H1 (cell line): ENCODE measurements around the gene NBL1. TPM values are rescaled to one million over a fixed set of nuclear protein-coding genes. Genes with fewer than 3 reads are reported as not detected.

Experiments used
- CTCF ChIA-PET: fragments of 300-600 bp; sonication (Branson Sonifier 250); formaldehyde crosslinking; loops from one replicate; lab custom pipeline; 2021; ENCODE audit not compliant: partially characterized antibody; lab: Charles Lee
- POLR2A ChIA-PET: fragments of 300-600 bp; sonication (Branson Sonifier 250); formaldehyde crosslinking; loops from one replicate; lab custom pipeline; 2021; ENCODE audit warnings: inconsistent platforms; ENCODE audit not compliant: partially characterized antibody; lab: Charles Lee
- DNase-seq, 2 experiments: peaks; one replicate each; pipeline versions ENCODE4 v3.0.0 to v3.0.0-alpha.2; 2010 to 2022; ENCODE audit warnings: low spot score in 2 of 2, low read depth in 1 of 2, mixed read lengths in 1 of 2
- FAIRE-seq: peaks from 2 replicates; lab custom pipeline; 2011; peaks lifted over from hg19 to GRCh38; lab: Jason Lieb, UNC
- H2AFZ ChIP-seq: 2 replicates; pipeline ENCODE4 v1.8.1; 2012; ENCODE audit warnings: low read length, inconsistent platforms
- H2AK5ac ChIP-seq: 2 replicates; pipeline ENCODE4 v1.6.1; 2013; ENCODE audit warnings: low read depth, low read length
- H2BK120ac ChIP-seq: replicated peaks from 2 replicates; pipeline ENCODE3; 2013; ENCODE audit warnings: low read depth, low read length, inconsistent platforms
- H2BK12ac ChIP-seq: 2 replicates; pipeline ENCODE4 v1.6.1; 2013; ENCODE audit warnings: low read depth, low read length
- H2BK15ac ChIP-seq: 2 replicates; pipeline ENCODE4 v1.6.1; 2013; ENCODE audit warnings: low read length
- H2BK20ac ChIP-seq: 2 replicates; pipeline ENCODE4 v1.6.1; 2013; ENCODE audit warnings: low read length
- H2BK5ac ChIP-seq: 2 replicates; pipeline ENCODE4 v1.6.1; 2013; ENCODE audit warnings: low read depth, low read length
- H3K14ac ChIP-seq: 2 replicates; pipeline ENCODE4 v1.6.1; 2013; ENCODE audit warnings: inconsistent platforms; ENCODE audit not compliant: insufficient read length
- H3K18ac ChIP-seq: 2 replicates; pipeline ENCODE4 v1.6.1; 2013; ENCODE audit warnings: low read length; ENCODE audit errors: extremely low read depth
- H3K23ac ChIP-seq: 2 replicates; pipeline ENCODE4 v1.6.1; 2013; ENCODE audit warnings: inconsistent platforms; ENCODE audit not compliant: insufficient read length
- H3K23me2 ChIP-seq: 2 replicates; pipeline ENCODE4 v1.6.1; 2013; ENCODE audit warnings: low read depth, low read length
- H3K27ac ChIP-seq: 2 replicates; pipeline ENCODE4 v1.6.1; 2011; ENCODE audit warnings: low read depth, low read length, inconsistent platforms
- H3K27me3 ChIP-seq, 4 experiments: replicated peaks in 1 of 4; 1 replicate in 1 of 4; 2 replicates in 3 of 4; pipeline versions ENCODE4 v1.6.1 to v1.8.1; 2011 to 2013; ENCODE audit warnings: low read length in 3 of 4, mild to moderate bottlenecking in 3 of 4, inconsistent platforms in 2 of 4, mixed read lengths in 2 of 4, moderate library complexity in 1 of 4; ENCODE audit not compliant: control insufficient read depth in 3 of 4, insufficient read depth in 3 of 4; ENCODE audit errors: extremely low read depth in 1 of 4
- H3K36me3 ChIP-seq, 4 experiments: 2 replicates each; pipeline versions ENCODE4 v1.6.1 to v1.8.1; 2011 to 2013; ENCODE audit warnings: mild to moderate bottlenecking in 4 of 4, low read length in 3 of 4, moderate library complexity in 2 of 4, control low read depth in 1 of 4, inconsistent platforms in 1 of 4; ENCODE audit not compliant: insufficient read depth in 4 of 4, control insufficient read depth in 2 of 4
- H3K4ac ChIP-seq: replicated peaks from 2 replicates; pipeline ENCODE3; 2013; ENCODE audit warnings: low read length, low read depth, mixed read lengths, inconsistent platforms; ENCODE audit not compliant: insufficient read length
- H3K4me1 ChIP-seq, 4 experiments: replicated peaks in 1 of 4; 1 replicate in 1 of 4; 2 replicates in 3 of 4; pipeline versions ENCODE4 v1.6.1 to v1.8.1; 2011 to 2013; ENCODE audit warnings: low read length in 3 of 4, inconsistent platforms in 2 of 4, mixed read lengths in 1 of 4; ENCODE audit not compliant: insufficient read depth in 4 of 4, control insufficient read depth in 3 of 4
- H3K4me2 ChIP-seq, 2 experiments: 2 replicates each; pipeline versions ENCODE4 v1.6.1 to v1.8.1; 2011 to 2013; ENCODE audit warnings: low read depth in 2 of 2, low read length in 2 of 2, control low read depth in 1 of 2, inconsistent platforms in 1 of 2, mild to moderate bottlenecking in 1 of 2; ENCODE audit not compliant: insufficient read depth in 1 of 2
- H3K4me3 ChIP-seq, 4 experiments: fragments of 200-600, 300-600 bp in 1 of 4; sonication (generic), shearing (Covaris generic), sonication (Bioruptor Twin) in 1 of 4; 2 replicates each; pipeline versions ENCODE4 v1.5.1 to v1.8.1; 2011 to 2016; ENCODE audit warnings: low read length in 4 of 4, low read depth in 3 of 4, control low read depth in 2 of 4, inconsistent platforms in 2 of 4, mild to moderate bottlenecking in 2 of 4, mixed read lengths in 1 of 4, moderate library complexity in 1 of 4; ENCODE audit not compliant: insufficient read depth in 2 of 4; ENCODE audit errors: extremely low read depth in 1 of 4
- H3K56ac ChIP-seq: replicated peaks from 2 replicates; pipeline ENCODE3; 2013; ENCODE audit warnings: low read depth, mild to moderate bottlenecking, mixed read lengths, low read length, inconsistent platforms; ENCODE audit not compliant: insufficient read length
- H3K79me1 ChIP-seq: 2 replicates; pipeline ENCODE4 v1.6.1; 2013; ENCODE audit warnings: low read depth, low read length, control low read depth
- H3K79me2 ChIP-seq, 2 experiments: 2 replicates each; pipeline versions ENCODE4 v1.6.1 to v1.8.1; 2012 to 2013; ENCODE audit warnings: low read length in 2 of 2, mild to moderate bottlenecking in 2 of 2, inconsistent platforms in 1 of 2; ENCODE audit not compliant: insufficient read depth in 2 of 2, control insufficient read depth in 1 of 2
- H3K9ac ChIP-seq, 4 experiments: replicated peaks in 1 of 4; 1 replicate in 1 of 4; 2 replicates in 3 of 4; pipeline versions ENCODE4 v1.6.1 to v1.8.1; 2011 to 2013; ENCODE audit warnings: low read depth in 3 of 4, low read length in 3 of 4, control low read depth in 2 of 4, mild to moderate bottlenecking in 2 of 4, moderate library complexity in 2 of 4, inconsistent platforms in 1 of 4; ENCODE audit errors: extremely low read depth in 1 of 4
- H3K9me3 ChIP-seq, 2 experiments: 2 replicates each; pipeline versions ENCODE4 v1.6.1 to v1.8.1; 2012 to 2013; ENCODE audit warnings: mild to moderate bottlenecking in 2 of 2, moderate library complexity in 2 of 2, control low read depth in 1 of 2, inconsistent platforms in 1 of 2, low read depth in 1 of 2, low read length in 1 of 2, mixed read lengths in 1 of 2; ENCODE audit not compliant: insufficient read depth in 2 of 2
- H4K20me1 ChIP-seq, 2 experiments: replicated peaks in 1 of 2; 2 replicates each; pipeline versions ENCODE3 to v1.8.1; 2011 to 2013; ENCODE audit warnings: inconsistent platforms in 2 of 2, low read length in 2 of 2, mild to moderate bottlenecking in 1 of 2; ENCODE audit not compliant: insufficient read depth in 2 of 2, control insufficient read depth in 1 of 2
- H4K5ac ChIP-seq: 2 replicates; pipeline ENCODE4 v1.6.1; 2013; ENCODE audit warnings: low read length, low read depth, mixed read lengths, inconsistent platforms; ENCODE audit not compliant: insufficient read length
- H4K8ac ChIP-seq: 2 replicates; pipeline ENCODE4 v1.8.0; 2013; ENCODE audit warnings: mild to moderate bottlenecking, moderate library complexity, low read length, inconsistent platforms; ENCODE audit not compliant: insufficient read depth; ENCODE audit errors: extremely low read depth
- H4K91ac ChIP-seq: replicated peaks from 2 replicates; pipeline ENCODE3; 2013; ENCODE audit warnings: low read length, mixed read lengths, inconsistent platforms; ENCODE audit not compliant: insufficient read length
- NRF1 ChIP-seq: IDR thresholded peaks from 2 replicates; pipeline ENCODE4 v1.6.1; 2011; ENCODE audit warnings: mild to moderate bottlenecking, low read depth, low read length, improper control_type of control experiment
- WGBS, 2 experiments: shearing (Covaris generic) in 1 of 2; methylation state at CpG; one replicate each; pipeline versions ENCODE4 v1.1.6 to v1.1.7; 2013 to 2015; ENCODE audit warnings: low lambda C conversion rate in 2 of 2, mixed read lengths in 2 of 2, inconsistent platforms in 1 of 2, low coverage in 1 of 2, missing lambda C conversion rate in 1 of 2; ENCODE audit not compliant: insufficient replicate concordance in 2 of 2, insufficient coverage in 1 of 2, insufficient read length in 1 of 2; ENCODE audit errors: extremely low coverage in 1 of 2, missing lambda C conversion rate in 1 of 2; 5-methylcytosine and 5-hydroxymethylcytosine counted together
- polyA plus RNA-seq, 7 experiments: library from polyadenylated mRNA; depleted of rRNA in 3 of 7; stranded (reverse) in 5 of 7; unstranded in 2 of 7; fragments of >200 nt in 5 of 7; fragments of 200-250 nt in 2 of 7; gene quantifications; 1 replicate in 5 of 7; 2 replicates in 1 of 7; 4 replicates in 1 of 7; pipeline versions ENCODE4 v1.2.1 to v1.2.3, GENCODE V29; 2011 to 2013; ENCODE audit warnings: missing spikeins in 2 of 7, mixed read lengths in 2 of 7
- total RNA-seq: library from RNA; stranded (reverse); fragmentation: NEBNext Ultra II Directional; extraction: Animal tissue kit (Norgen Biotek cat#: 25700); gene quantifications from 2 replicates; pipeline ENCODE4 v1.2.1, GENCODE V29; 2021

The NBL1 gene
- total and polyA plus RNA-seq, 2 of the 8 experiments (the other 6 are each of a cell fraction or from before 2014, with no cell fraction given), result 8.7 to 9.7 TPM

DNA sequence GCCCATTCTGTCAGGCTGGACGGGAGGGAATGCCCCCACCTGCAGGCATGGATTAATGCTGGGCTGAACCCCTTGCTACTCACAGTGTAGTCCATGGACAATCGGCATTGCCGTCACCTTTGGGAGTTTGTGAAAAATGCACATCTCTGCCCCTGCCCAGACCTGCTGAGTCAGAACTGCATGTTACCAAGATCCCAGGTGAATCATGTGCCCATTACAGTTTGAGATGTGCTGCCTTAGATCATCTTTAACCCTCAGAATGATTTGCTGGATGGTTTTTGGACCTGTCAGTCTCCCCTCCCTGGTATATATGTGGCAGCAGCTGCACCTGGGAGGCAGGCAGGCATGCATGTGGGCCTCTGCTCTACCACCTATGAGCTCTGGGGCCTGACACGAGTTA, 35.6 kb downstream of the NBL1 start:
- Histone ChIP-seq H3K36me3 (no peaks in the 10 kb centered on the region), H3K27ac (no peak overlapping the region), H3K79me1 (no peaks in the 10 kb centered on the region), H3K79me2 (no peaks in the 10 kb centered on the region), H3K4me3 (no peak overlapping the region), H2BK120ac (no peak overlapping the region), H3K9me3 (no peaks in the 10 kb centered on the region), H2AK5ac (no peak overlapping the region), H4K91ac (no peak overlapping the region), H3K23me2 (no peaks in the 10 kb centered on the region; the same call in 1 of the 2 replicates), H2BK20ac (no peak overlapping the region), H2AFZ (no peak overlapping the region), H3K14ac (no peak overlapping the region), H3K4me2 (no peak overlapping the region), H2BK5ac (no peak overlapping the region), H4K20me1 (peaks cover 0 to 3% of the 10 kb centered on the region in 2 experiments), H3K27me3 (no peaks in the 10 kb centered on the region; a peak in 2 of 7 replicates), H2BK15ac (no peak overlapping the region), H2BK12ac (no peak overlapping the region), H3K9ac (no peak overlapping the region), H3K18ac (no peak overlapping the region), H4K5ac (no peak overlapping the region), H3K23ac (no peak overlapping the region), H3K4ac (no peak overlapping the region), H4K8ac (no peak overlapping the region), H3K56ac (no peak overlapping the region), H3K4me1 (peaks cover 0 to 11% (median 3%) of the 10 kb centered on the region in 4 experiments; a peak in 2 of 7 replicates)
- WGBS, 2 experiments, result 87% methylated on average over 4 of the region's 4 CpGs; no CpG with 5 or more reads in 1 of the 2 experiments
- CTCF ChIA-PET, result interaction anchor here (0.8 to 5.2 kb wide), 4 partner anchors 10 to 24 kb away, joined by 3 to 46 read pairs (median 23); no protein-coding TSS in a partner anchor
- POLR2A ChIA-PET, result interaction anchor here (1.4 kb wide), 1 partner anchor 10 kb away, joined by 4 read pairs; no protein-coding TSS in a partner anchor
- DNase-seq, result no peak
- no peak for FAIRE-seq
- TF ChIP-seq NRF1, result no peak
